Measurements from ENCODE around the gene SLC25A29. TPM values are rescaled to one million over a fixed set of nuclear protein-coding genes. Genes with fewer than 3 reads are reported as not detected.

SLC25A29 gene
- total and polyA plus RNA-seq, 12 donors, result 11.0 to 70.7 (median 23.6) TPM

- WGBS, 2 donors, result 85 to 87% methylated on average over 9 of the region's 9 CpGs
- H3K27ac ChIP-seq, result peak overlapping the region in 7 of 10 donors; percentile 53 to 82 (median 79)
- no peak overlapping the region for H3K4me3 ChIP-seq
- no peaks in the 10 kb centered on the region for H3K9me3 ChIP-seq
- TF ChIP-seq CTCF (IDR thresholded peaks at IDR 0.05), result no peak
- no peaks in the 10 kb centered on the region for H3K27me3 ChIP-seq
- intact Hi-C loops (cut with DNase I), result no loop called here
- DNase-seq, result no peak
- H3K36me3 ChIP-seq, result peaks cover 0 to 28% (median 0%) of the 10 kb centered on the region in 9 donors
- no peak for ATAC-seq
- peaks cover 11 to 53% (median 32%) of the 10 kb centered on the region in 9 donors for H3K4me1 ChIP-seq
These were observed 10.1 kb downstream of the SLC25A29 start for GRCh38 chr14:100296106-100296651.

GRCh38 chr14:100295376-100296105 is 10.7 kb downstream of the SLC25A29 start:
- TF ChIP-seq CTCF (IDR thresholded peaks at IDR 0.05), result no peak
- no peak for DNase-seq
- ATAC-seq, result no peak
- no peaks in the 10 kb centered on the region for H3K9me3 ChIP-seq
- intact Hi-C loops (cut with DNase I), result no loop called here
- H3K4me3 ChIP-seq, result no peak overlapping the region
- peaks cover 11 to 55% (median 34%) of the 10 kb centered on the region in 9 donors for H3K4me1 ChIP-seq
- WGBS, 2 donors, result 93% methylated on average over 15 to 16 of the region's 16 CpGs
- peak overlapping the region in 4 of 10 donors; percentile 1 to 58 (median 32) for H3K27ac ChIP-seq
- H3K27me3 ChIP-seq, result no peaks in the 10 kb centered on the region
- H3K36me3 ChIP-seq, result peaks cover 0 to 34% (median 0%) of the 10 kb centered on the region in 9 donors

GRCh38 chr14:100294963-100295330 is 11.3 kb downstream of the SLC25A29 start:
- ATAC-seq, result no peak
- H3K27ac ChIP-seq, result peak overlapping the region in 8 of 10 donors; percentile 1 to 58 (median 29)
- no peaks in the 10 kb centered on the region for H3K27me3 ChIP-seq
- intact Hi-C loops (cut with DNase I), result no loop called here
- TF ChIP-seq CTCF (IDR thresholded peaks at IDR 0.05), result no peak
- H3K4me3 ChIP-seq, result no peak overlapping the region
- DNase-seq, result no peak
- peaks cover 0 to 34% (median 0%) of the 10 kb centered on the region in 9 donors for H3K36me3 ChIP-seq
- 81 to 82% methylated on average over 2 of the region's 2 CpGs for WGBS, 2 donors
- H3K9me3 ChIP-seq, result no peaks in the 10 kb centered on the region
- H3K4me1 ChIP-seq, result peaks cover 11 to 61% (median 36%) of the 10 kb centered on the region in 9 donors

GRCh38 chr14:100294213-100294962 is 11.9 kb downstream of the SLC25A29 start:
- Histone ChIP-seq H3K9me3 (no peaks in the 10 kb centered on the region), H3K27ac (peak overlapping the region in 8 of 10 donors; percentile 10 to 58 (median 32)), H3K4me1 (peaks cover 11 to 67% (median 38%) of the 10 kb centered on the region in 9 donors), H3K36me3 (peaks cover 0 to 34% (median 0%) of the 10 kb centered on the region in 9 donors), H3K4me3 (no peak overlapping the region), H3K27me3 (no peaks in the 10 kb centered on the region)
- no peak for TF ChIP-seq CTCF (IDR thresholded peaks at IDR 0.05)
- 60 to 71% methylated on average over 12 of the region's 12 CpGs for WGBS, 2 donors
- DNase-seq, result peak in 1 of 2 donors; percentile 60
- intact Hi-C loops (cut with DNase I), result no loop called here
- ATAC-seq, result peak in 6 of 8 donors; percentile 7 to 60 (median 25)
